SKM-1 treated with dmso at 0.1 percent for 144 hours (cell line): Measurements from ENCODE around the gene SLC17A3.

Experiments
- DNase-seq: peaks from one replicate; lab custom pipeline; 2025; ENCODE audit not compliant: unreplicated experiment; lab: John Stamatoyannopoulos, UW

Gene SLC17A3

GRCh38 chr6:25842526-25842925 is 31.5 kb downstream of the SLC17A3 start:
- DNase-seq = no peak

DNA sequence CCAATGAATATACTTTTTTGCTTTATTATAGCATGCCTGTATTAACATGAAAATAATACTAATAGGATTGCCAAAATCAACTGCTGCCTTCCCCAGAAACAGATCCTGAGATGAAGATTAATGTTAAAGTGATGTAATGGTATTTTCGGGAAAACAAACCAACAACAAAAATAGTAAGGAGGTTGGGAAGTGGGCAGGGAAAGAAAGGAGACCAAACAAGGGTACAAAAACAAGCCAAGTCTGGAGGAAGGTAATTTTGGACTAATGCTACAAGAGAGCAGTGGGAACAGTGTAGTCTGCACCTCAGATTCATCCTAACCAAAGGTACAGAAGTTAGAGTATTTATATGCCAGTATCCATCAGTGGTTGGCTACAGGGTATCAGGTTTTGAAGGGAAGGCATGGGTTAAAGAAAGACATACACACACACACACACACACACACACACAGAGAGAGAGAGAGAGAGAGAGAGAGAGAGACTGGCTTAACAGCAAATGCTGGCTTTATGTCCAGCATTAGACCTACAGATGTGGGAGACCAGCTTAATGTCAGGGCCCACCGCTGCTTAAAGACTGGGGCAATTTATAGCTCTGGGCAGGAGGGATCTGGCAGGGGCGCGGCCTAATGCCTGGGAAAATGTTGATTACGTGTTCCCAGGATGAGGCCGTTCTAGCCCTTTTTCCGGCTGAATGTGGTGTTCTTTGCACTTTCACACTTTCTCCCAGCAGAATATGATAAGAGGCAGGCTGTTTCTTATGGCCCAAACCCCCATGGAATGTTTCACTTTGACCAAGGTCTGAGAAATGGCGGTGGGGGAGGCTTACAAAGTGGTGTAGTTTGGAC is 38.4 kb downstream of the SLC17A3 start:
- no peak for DNase-seq

DNA sequence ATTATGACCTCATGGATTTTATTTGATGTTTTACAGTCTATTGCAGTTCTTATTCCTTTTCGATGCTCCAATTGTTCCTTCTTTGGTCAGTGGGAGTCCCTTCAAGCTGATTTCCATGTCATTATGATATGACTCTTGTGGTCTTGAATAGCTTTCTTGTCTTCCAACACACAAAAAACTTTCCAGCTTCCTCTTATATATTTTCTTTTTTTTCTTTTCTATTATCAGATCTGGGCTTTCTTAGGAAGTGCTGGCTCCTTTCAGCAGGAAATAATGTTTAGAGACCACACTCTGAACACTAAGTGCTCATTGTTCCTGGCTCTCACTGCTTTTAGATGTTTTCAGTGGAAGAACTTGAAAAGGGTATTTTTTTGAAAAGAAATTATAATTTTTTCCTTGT is 39.1 kb downstream of the SLC17A3 start:
- no peak for DNase-seq

- DNase-seq = no peak
Measured at GRCh38 chr6:25833136-25833535, 40.9 kb downstream of the SLC17A3 start.

- no peak for DNase-seq
Measured at GRCh38 chr6:25832670-25833069, 41.4 kb downstream of the SLC17A3 start.

DNA sequence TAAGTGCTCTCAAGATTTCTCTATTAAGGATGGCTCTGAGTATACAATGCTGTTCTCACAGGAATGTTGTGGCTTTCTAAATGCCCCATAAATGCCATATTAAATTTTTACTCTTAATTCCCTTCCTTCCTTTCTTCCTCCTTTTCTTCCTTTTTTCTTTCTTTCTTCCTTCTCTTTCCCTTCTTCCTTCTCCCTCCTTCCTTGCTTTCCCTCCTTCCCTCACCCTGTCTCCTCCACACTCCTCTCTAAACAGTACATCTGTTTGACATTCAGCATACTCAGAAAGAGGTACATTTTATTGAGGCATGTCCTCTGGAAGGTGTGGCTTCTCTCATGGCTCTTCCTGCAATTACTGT is 41.8 kb downstream of the SLC17A3 start:
- DNase-seq = no peak

DNA sequence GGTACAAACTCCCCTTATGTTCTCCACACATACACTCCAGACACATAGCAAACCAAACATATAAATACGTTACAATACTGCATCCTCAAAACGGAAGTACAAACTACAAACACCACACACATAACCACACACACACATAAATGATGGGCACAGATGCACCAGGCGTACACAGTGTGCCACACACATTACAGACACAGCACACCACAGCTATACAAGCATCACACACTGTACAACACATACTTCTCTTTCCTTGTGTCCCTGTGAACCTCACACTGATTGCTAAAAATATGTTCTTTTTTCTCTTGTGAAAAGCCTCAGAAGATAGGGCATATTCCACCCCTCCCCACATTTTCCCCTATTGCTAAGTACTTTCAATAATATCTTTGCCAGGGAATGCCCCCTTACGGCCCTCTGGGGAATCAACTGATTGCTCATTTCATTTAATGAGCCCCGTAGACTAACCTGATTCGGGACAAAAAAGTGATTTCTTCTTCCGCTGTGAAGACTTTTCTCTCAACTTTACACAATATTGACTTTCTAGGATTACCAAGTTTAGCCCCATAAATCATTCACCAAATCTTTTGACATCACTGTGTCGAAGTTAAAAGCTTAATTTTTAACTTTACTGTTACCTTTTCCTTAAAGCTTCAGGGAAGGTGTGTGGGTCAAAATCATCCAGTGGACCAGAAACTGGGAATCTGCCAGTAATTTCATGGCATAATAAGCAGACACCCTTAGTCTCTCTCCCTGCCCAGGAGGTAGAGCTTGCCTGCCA is 42.3 kb downstream of the SLC17A3 start, which contains the start of gene SLC17A1:
Gene SLC17A1 (minus strand): TSS at position 521 of the 775 bp plus-strand sequence. CDS start 1,495 bp downstream, outside the sequence.
- DNase-seq = no peak

- no peak for DNase-seq
Measured at GRCh38 chr6:25830458-25830857, 43.6 kb downstream of the SLC17A3 start.

GRCh38 chr6:25829375-25829774 is 44.7 kb downstream of the SLC17A3 start:
- DNase-seq = no peak

DNA sequence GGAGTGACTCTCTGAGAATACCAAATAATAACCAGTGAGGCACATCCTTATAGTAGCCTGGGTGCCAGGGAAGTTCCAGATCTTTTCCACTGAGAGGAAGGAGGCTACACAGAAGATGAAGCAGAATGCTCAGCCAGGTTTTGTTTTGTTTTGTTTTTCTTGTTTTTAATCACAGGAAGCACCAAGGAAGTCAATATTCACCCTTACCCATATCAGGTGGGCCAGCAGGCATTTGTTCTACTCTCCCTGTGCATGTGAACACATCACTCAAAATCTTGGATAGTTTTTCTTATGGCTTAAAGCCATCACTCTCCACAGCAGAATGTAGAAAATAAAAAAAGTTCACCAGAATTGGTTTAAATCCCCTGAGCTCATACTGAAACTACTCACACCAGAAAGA is 52.7 kb downstream of the SLC17A3 start:
- no peak for DNase-seq

GRCh38 chr6:25816252-25816651 is 57.8 kb downstream of the SLC17A3 start:
- DNase-seq = no peak

- no peak for DNase-seq
Measured at GRCh38 chr6:25815194-25815593, 58.8 kb downstream of the SLC17A3 start.

DNA sequence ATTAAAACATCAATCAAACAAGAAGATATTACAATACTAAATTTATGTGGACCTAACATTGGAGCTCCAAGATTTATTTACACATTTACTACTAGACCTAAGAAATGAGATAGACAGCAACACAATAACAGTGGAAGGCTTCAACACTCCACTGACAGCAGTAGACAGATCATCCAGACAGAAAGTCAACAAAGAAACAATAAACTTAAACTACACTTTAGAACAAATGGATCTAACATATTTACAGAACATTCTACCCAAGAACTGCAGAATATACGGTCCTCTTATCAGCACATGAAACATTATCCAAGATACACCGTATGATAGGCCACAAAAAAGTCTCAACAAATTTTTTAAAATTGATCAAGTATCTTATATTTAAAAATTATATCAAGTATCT is 69.2 kb downstream of the SLC17A3 start:
- no peak for DNase-seq

DNA sequence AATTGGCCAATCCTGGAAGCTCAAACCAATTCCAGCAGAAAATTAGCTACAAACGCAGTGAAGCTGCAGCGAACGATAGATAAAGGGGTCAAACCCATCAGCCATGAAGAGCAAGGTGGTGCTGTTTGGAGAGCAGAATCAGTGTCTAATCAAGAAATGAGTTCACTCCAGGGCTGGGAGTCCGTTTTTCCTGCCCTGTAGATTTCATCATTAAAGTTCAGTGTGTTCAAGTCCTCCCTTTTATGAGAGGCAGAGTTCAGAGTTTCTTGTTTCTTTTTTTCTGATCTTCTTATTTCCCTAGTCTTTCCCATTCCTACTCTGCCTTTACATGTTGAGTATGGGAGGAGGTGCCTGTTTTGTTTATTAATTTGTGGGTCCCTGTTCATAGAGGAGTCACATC is 72.6 kb downstream of the SLC17A3 start:
- no peak for DNase-seq
